OCI-LY7 (cell line): Measurements from ENCODE around the gene IGDCC3. TPM values are rescaled to one million over a fixed set of nuclear protein-coding genes. Genes with fewer than 3 reads are reported as not detected.

Source experiments
- BruUV-seq: library from RNA; stranded (reverse); fragments of 400-500 nt; replicated peaks from 2 replicates; lab custom pipeline; 2021; lab: Mats Ljungman, UMichigan
- CTCF ChIA-PET: fragments of 300-600 bp; sonication (Branson Sonifier 250); formaldehyde crosslinking; loops from one replicate; lab custom pipeline; 2022; ENCODE audit warnings: antibody characterized with exemption; ENCODE audit not compliant: unreplicated experiment; lab: Charles Lee
- POLR2A ChIA-PET: fragments of 300-600 bp; sonication (Branson Sonifier 250); formaldehyde crosslinking; loops from one replicate; lab custom pipeline; 2022; ENCODE audit warnings: antibody characterized with exemption; lab: Charles Lee
- DNase-seq: peaks from one replicate; pipeline ENCODE4 v3.0.0-alpha.2; 2015; ENCODE audit warnings: low spot score
- H2AFZ ChIP-seq: fragments of 200-600 bp; sonication (generic), shearing (Covaris generic); 2 replicates; pipeline ENCODE4 v1.6.1; 2014; ENCODE audit warnings: mild to moderate bottlenecking, antibody characterized with exemption, low read length, moderate library complexity
- H3K27ac ChIP-seq: fragments of 200-600 bp; sonication (generic); 2 replicates; pipeline ENCODE4 v1.5.1; 2014; ENCODE audit warnings: mixed run types, low read depth, mild to moderate bottlenecking, moderate library complexity, low read length, inconsistent platforms; ENCODE audit not compliant: poor library complexity, severe bottlenecking
- H3K36me3 ChIP-seq: fragments of 200-600 bp; sonication (generic); 2 replicates; pipeline ENCODE4 v1.6.1; 2014; ENCODE audit warnings: mild to moderate bottlenecking, antibody characterized with exemption, low read length, moderate library complexity, mixed read lengths; ENCODE audit not compliant: insufficient read depth
- H3K4me1 ChIP-seq: fragments of 200-600 bp; sonication (generic); 2 replicates; pipeline ENCODE4 v1.5.1; 2014; ENCODE audit warnings: mild to moderate bottlenecking, low read length; ENCODE audit not compliant: insufficient read depth, poor library complexity, severe bottlenecking
- H3K4me2 ChIP-seq: fragments of 200-600 bp; sonication (generic); 2 replicates; pipeline ENCODE4 v1.6.1; 2014; ENCODE audit warnings: mild to moderate bottlenecking, low read length
- H3K4me3 ChIP-seq: fragments of 200-600 bp; sonication (generic); 2 replicates; pipeline ENCODE4 v1.5.1; 2014; ENCODE audit warnings: mild to moderate bottlenecking, low read depth, low read length; ENCODE audit not compliant: poor library complexity, severe bottlenecking
- H3K79me2 ChIP-seq: fragments of 200-600 bp; sonication (generic); 2 replicates; pipeline ENCODE4 v1.6.1; 2016; ENCODE audit warnings: low read depth, mild to moderate bottlenecking, low read length, moderate library complexity, mixed read lengths; ENCODE audit not compliant: insufficient read depth
- H3K9me2 ChIP-seq: fragments of 200-600 bp; sonication (generic); 2 replicates; pipeline ENCODE4 v1.6.1; 2016; ENCODE audit warnings: mild to moderate bottlenecking, low read length, mixed read lengths; ENCODE audit not compliant: insufficient read depth
- H3K9me3 ChIP-seq: fragments of 200-600 bp; sonication (generic); 2 replicates; pipeline ENCODE4 v1.6.1; 2014; ENCODE audit warnings: mild to moderate bottlenecking, mixed run types, low read length, mixed read lengths
- H4K20me1 ChIP-seq: fragments of 200-600 bp; sonication (generic); 2 replicates; pipeline ENCODE4 v1.6.1; 2014; ENCODE audit warnings: mild to moderate bottlenecking, antibody characterized with exemption, low read length, moderate library complexity, mixed read lengths; ENCODE audit not compliant: insufficient read depth
- CTCF ChIP-seq: fragments of 200-600 bp; sonication (generic); conservative IDR thresholded peaks from 2 replicates; pipeline ENCODE4 v1.5.1; 2014; ENCODE audit warnings: mild to moderate bottlenecking, antibody characterized with exemption, low read length, moderate library complexity, mixed read lengths
- EZH2phosphoT487 ChIP-seq: fragments of 200-600 bp; sonication (generic); IDR thresholded peaks from 2 replicates; pipeline ENCODE4 v1.6.1; 2018; ENCODE audit warnings: low read depth, borderline replicate concordance, mild to moderate bottlenecking, mixed run types, antibody characterized with exemption, low read length, moderate library complexity, mixed read lengths
- intact Hi-C: fragments of 100-400 bp; cut with micrococcal nuclease; formaldehyde crosslinking; loops from one replicate; pipeline ENCODE4 v1.10.0; 2022; ENCODE audit not compliant: unreplicated experiment
- total RNA-seq, 2 experiments: library from RNA; depleted of rRNA in 1 of 2; stranded (reverse); fragments of >200 nt in 1 of 2; shearing (Covaris generic) in 1 of 2; gene quantifications; 2 replicates each; pipeline ENCODE4 v1.2.3, GENCODE V29; 2014 to 2022

The IGDCC3 gene
- total RNA-seq, 2 experiments from 2014 or later: not detected

- no TSS peak for BruUV-seq
- H2AFZ ChIP-seq: no peak overlapping the region
These were observed 51.0 kb downstream of the IGDCC3 start for GRCh38 chr15:65326818-65327217.

DNA sequence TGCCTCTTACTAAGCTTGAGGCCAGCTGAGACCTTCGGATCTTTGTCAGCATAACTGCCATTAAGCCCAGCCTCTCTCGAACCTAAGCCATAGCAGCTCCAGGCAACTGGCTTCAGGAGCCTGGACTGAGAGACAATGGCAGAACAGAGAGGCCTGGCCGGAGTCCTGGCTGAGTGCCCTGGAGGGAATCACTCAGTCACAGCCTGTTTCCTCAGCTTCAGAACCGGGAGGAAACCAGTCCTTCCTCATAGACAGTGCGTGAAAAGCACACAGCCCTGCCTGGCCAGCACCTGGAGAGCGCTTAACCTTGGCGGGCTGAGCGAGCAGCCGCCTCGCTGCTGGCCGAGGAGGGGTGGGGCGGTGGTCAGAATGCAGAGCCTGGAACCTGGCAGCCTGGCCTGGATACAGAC lies 51.7 kb downstream of the IGDCC3 start:
- Histone ChIP-seq H3K4me1 (no peaks in the 10 kb centered on the region), H3K9me3 (no peaks in the 10 kb centered on the region), H2AFZ (no peak overlapping the region), H3K4me3 (no peak overlapping the region), H3K4me2 (no peak overlapping the region), H3K79me2 (no peaks in the 10 kb centered on the region), H3K36me3 (no peaks in the 10 kb centered on the region), H3K9me2 (no peaks in the 10 kb centered on the region), H3K27ac (no peak overlapping the region), H4K20me1 (no peaks in the 10 kb centered on the region)
- ChIA-PET CTCF (no interaction called here), POLR2A (interaction anchor here (0.7 to 0.9 kb wide), 2 partner anchors 10 to 44 kb away, joined by 4 to 5 read pairs; no protein-coding TSS in a partner anchor)
- no peak for TF ChIP-seq EZH2phosphoT487
- no peak for DNase-seq
- intact Hi-C loops: no loop called here
- no TSS peak for BruUV-seq

More at GRCh38 chr15:65326818-65327217, 51.0 kb downstream of the IGDCC3 start:
- DNase-seq: no peak
- Histone ChIP-seq H3K27ac (no peak overlapping the region), H3K9me2 (no peaks in the 10 kb centered on the region), H3K4me3 (no peak overlapping the region), H3K4me1 (no peaks in the 10 kb centered on the region), H3K4me2 (no peak overlapping the region), H4K20me1 (no peaks in the 10 kb centered on the region), H3K79me2 (no peaks in the 10 kb centered on the region), H3K36me3 (no peaks in the 10 kb centered on the region), H3K9me3 (no peaks in the 10 kb centered on the region)
- ChIA-PET CTCF (no interaction called here), POLR2A (interaction anchor here (0.7 kb wide), 1 partner anchor 157 kb away, joined by 3 read pairs; no protein-coding TSS in a partner anchor)
- TF ChIP-seq EZH2phosphoT487: no peak
- TF ChIP-seq CTCF: no peak
- intact Hi-C loops: no loop called here

DNA sequence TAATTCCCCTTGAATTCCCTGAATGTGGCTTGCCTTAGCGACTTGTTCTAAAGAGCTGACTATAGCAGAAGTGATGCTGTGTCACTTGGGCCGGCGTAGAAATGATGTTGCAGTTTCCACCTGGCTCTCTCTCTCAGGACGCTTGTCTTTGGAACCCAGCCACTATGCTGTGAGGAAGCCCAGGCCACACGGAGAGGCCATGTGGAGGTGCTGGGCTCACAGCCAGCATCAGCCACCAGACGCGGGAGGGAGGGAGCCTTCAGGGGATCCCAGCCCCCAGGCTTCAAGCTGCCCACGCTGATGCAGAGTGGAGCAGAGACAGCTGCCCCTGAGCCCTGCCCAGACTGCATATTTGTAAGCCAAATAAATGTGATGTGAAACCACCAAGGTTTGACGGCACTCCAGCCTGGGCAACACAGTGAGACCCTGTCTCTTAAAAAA lies 54.7 kb downstream of the IGDCC3 start:
- DNase-seq: no peak
- Histone ChIP-seq H3K9me2 (no peaks in the 10 kb centered on the region), H3K4me2 (no peak overlapping the region), H3K4me3 (no peak overlapping the region), H2AFZ (no peak overlapping the region), H3K36me3 (no peaks in the 10 kb centered on the region), H3K79me2 (no peaks in the 10 kb centered on the region), H4K20me1 (no peaks in the 10 kb centered on the region), H3K27ac (no peak overlapping the region), H3K9me3 (no peaks in the 10 kb centered on the region), H3K4me1 (no peaks in the 10 kb centered on the region)
- TF ChIP-seq CTCF: no peak
- no peak for TF ChIP-seq EZH2phosphoT487
- ChIA-PET CTCF (no interaction called here), POLR2A (interaction anchor here (0.6 kb wide), 1 partner anchor 18 kb away, joined by 4 read pairs; no protein-coding TSS in a partner anchor)
- intact Hi-C loops: no loop called here
- BruUV-seq: no TSS peak
